Bone marrow (tissue), 2 donors: ENCODE results near the gene FADS2.
A peak's percentile ranks its signal among the peaks of the same experiment; 100 is the strongest.
"Not testable (repeated sequence)": the region's sequence is repeated elsewhere in the genome, so short reads cannot be mapped to it uniquely, and the experiment has no call there.

Source experiments
- DNase-seq, 2 donors: peaks; one replicate each; lab custom pipeline; 2025; lab: John Stamatoyannopoulos, UW

FADS2 gene

DNA sequence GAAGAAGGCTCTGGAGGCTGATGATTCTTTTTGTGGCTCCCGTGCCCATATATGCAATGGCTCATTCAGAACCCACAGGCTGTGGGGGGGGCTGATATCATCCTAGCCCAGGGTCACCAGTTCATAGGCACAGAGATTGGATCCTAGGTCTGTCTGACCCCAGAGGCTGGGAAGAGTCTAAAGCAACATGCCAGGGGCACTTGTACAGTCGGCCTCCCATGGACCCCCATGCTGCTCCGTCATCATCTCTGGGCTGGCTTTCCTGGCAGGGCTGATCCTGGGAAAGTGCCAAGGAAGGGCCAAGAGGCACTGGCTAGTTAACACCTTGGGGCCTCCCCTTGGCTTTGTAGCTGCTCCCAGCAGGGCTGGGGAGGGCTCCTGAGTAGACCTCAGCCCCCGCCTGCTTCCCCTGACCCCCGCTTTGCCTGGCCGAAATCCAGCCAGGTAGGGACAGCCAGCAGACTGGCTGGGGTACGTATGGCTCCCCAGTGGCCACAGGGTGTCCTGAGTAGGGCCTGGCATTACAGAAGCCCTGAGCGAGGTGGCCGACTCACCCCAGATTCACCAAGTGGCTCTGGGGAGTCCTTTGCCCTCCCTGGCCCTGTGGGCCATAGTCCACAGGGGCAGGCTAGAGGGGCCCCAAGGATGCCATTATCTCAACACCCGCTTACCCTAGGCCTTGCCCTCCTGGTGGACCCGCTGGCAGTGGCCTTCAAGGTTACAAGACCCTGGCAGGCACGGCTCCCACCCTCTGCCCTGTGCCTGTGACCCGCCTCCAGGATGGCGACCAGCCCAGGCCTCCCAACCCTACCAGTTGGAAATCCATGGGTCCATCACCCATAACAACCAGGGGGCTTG is 40.7 kb downstream of the FADS2 start:
- no peak for DNase-seq

GRCh38 chr11:61869429-61869707 is 41.3 kb downstream of the FADS2 start:
- DNase-seq, result no peak

DNA sequence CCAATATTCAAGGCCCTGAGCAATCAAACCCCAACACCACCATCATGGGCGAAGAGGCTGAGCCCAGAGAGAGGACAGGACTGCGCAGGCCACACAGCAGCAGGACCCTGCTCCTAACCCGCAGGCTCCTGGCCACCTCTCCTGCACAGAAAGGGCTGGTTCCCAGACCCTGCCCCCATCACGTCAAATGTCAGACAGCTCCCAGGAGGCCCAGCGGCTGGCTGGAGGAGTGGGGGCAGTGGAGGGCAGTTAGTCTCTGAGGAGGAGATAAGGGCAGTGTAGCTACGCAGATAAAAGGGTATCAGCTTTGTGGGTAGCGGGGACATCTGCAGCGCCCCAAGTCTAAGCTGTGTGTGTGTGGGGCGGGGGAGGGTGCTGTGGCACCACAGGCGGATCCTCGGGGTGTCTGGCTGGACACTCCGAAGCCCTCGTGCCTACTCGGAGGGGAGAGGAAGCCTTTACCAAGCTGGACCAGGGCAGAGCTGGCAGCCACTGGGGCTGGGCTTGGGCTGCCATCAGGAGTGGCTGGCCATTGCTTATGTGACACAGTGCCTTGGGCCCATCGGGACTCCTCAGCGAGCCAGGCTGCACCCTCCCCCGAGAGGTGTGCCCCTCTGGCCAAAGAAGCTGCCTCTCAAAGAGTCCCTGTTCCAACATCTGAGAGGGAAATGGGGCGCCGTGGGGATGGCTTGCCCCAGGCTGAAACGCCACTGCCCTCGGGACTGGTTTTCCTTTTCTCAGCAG is 41.8 kb downstream of the FADS2 start:
- no peak for DNase-seq

GRCh38 chr11:61870541-61871031 is 42.5 kb downstream of the FADS2 start:
- DNase-seq, result no peak

GRCh38 chr11:61871158-61871597 is 43.1 kb downstream of the FADS2 start:
- DNase-seq, result peak; percentile 26 to 47

DNA sequence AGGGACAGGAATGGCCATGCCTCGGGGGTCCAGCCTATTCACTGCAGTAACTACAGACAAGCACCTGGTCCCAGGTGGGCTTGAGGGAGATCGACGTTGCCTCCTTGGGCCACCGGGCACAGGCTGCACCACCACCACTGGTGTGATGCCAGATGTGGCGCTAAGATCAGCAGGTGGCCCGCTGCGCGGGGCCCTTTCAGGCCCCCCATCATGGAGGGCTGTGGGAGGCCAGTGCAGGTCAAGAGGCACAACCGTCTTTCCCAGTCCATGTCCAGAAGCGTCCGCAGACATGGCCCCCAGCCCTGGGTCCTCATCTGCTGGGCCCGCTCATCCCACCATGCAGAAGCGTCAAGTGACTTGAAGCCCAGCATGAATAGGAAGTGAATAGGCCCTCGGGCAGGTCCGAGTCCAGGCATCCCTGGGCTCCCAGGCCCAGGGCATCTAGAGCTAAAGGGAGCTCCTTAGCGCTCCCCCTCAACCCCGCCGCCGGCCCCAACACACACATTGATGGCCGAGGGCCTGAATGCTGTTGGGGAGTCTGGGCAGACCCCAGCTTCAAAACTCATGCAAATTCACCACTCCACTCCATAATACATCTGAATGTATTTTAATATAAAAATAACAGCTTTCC is 45.0 kb downstream of the FADS2 start:
- DNase-seq, result no peak

GRCh38 chr11:61873588-61874376 is 45.7 kb downstream of the FADS2 start:
- DNase-seq, result no peak

DNA sequence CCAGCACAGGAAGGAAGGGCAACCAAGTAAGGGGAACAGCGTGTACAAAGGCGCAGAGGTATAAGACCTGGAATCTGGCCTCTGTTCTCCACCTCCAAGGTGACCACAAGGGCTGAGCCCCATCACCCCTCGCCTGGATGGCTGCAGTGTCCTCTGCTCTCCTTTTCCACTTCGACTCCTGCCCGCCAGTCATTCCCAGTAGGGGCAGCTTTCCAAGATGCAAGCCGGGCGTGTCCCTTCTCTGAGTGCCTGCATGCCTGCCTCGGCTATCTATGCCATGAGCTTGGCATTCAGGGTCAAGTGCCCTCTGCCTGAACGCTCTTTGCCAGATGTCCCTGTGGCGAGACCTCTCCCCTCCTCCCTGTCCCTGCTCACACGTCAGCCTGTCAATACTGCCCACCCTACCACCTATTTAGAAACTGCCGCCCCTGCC is 46.3 kb downstream of the FADS2 start:
- no peak for DNase-seq

DNA sequence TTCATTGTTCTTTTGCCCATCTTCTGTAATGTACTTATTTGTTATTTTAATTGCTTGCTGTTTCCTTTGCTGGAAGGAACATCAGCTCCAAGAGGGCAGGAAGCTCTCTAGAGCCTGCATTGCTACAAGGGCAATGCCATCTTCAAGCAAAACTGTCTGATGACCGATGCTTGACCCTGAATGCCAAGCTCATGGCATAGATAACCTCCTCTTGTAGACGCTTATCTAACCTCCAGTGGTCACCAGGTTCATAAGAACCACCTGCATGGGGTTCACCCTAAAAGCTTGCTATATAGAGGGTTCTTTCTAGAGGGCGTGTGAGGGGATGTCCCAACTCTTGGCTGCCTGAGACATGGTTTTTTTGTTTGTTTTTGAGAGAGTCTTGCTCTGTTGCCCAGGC is 46.8 kb downstream of the FADS2 start:
- DNase-seq, result no peak

- DNase-seq, result no peak
Observed at GRCh38 chr11:61875698-61876097, 47.6 kb downstream of the FADS2 start.

- no peak for DNase-seq
Observed at GRCh38 chr11:61879152-61879551, 51.1 kb downstream of the FADS2 start.

DNA sequence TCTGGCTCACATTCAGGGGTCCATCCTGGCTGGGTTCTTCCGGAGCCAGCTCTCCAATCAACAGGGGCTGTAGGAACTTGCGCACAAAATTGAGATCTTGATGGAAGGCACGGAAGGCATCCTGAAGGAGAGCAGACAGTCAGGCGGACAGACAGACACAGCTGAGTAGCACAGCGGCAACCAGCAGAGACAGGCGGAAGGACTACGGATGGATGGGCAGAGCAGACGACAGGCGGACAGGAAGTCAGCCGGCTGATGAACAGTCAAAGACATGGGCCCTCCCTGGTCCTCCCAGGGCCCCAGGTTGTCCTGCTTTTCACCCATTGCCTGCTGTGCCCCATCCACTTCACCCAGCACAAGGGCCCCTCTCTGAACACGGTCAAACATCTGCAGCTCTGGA is 51.9 kb downstream of the FADS2 start:
- no peak for DNase-seq

DNA sequence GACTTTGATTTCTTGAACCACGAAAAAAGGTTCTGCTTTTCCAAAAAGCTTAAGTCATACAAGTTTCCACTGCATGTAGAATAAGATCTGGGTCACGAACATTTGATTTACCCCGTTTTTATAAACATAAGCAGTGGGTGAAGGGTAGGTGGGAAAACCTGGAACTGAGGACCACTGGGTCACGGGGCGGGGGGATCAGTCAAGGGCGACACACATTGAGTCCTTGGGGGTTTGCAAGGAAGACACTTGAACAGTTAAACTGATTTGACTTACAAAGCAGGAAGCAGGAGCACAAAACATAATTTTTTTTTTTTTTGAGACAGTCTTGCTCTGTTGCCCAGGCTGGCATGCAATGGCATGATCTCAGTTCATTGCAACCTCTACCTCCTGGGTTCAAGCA is 52.4 kb downstream of the FADS2 start:
- no peak for DNase-seq

DNA sequence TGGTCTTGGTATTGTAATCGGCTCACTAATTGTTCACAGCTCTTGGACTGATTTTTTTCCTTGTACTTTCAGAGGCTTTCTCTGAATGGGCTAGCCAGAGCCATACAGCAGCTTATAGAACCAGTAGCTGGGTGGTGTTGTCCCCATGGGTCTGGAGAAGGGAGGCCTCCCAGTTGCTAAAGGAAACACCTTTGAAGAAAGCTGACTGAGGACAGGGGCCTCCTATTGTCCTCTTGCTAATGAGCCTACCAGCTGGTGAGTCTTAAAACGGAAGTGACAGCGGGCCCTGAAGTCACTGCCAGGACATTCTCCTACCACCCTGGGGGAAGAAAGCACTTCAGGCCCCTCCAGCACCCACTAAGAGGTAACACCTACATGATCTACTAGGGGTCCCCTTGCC is 53.3 kb downstream of the FADS2 start:
- DNase-seq, result no peak

DNA sequence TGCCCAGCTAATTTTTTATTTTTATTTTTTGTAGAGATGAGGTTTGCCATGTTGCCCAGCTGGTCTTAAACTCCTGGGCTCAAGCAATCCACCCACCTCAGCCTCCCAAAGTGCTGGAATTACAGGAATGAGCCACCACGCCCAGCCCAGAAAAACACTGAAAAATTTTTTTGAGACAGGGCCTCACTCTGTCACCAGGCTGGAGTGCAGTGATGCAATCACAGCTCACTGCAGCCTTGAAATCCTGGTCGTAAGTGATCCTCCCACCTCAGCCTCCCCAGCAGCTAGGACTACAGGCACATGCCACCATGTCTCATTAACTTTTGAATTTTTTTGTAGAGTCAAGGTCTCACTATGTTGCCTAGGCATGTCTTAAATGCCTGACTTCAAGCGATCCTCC is 54.2 kb downstream of the FADS2 start:
- not testable (repeated sequence) for DNase-seq

DNA sequence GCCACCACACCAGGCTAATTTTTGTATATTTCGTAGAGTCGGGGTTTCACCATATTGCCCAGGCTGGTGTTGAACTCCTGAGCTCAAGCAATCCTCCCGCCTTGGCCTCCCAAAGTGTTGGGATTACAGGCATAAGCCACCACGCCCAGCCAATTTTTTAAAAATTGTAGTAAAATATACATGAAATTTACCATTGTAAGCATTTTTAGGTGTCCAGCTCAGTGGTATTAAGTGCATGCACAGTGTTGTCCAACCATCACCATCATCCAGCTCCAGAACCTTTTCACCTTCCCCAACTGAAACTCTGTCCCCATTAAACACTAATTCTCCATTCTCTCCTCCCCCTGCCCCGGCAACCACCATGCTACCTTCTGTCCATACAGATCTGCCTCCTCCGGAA is 54.8 kb downstream of the FADS2 start:
- no peak for DNase-seq

GRCh38 chr11:61883327-61883726 is 55.2 kb downstream of the FADS2 start:
- DNase-seq, result no peak

DNA sequence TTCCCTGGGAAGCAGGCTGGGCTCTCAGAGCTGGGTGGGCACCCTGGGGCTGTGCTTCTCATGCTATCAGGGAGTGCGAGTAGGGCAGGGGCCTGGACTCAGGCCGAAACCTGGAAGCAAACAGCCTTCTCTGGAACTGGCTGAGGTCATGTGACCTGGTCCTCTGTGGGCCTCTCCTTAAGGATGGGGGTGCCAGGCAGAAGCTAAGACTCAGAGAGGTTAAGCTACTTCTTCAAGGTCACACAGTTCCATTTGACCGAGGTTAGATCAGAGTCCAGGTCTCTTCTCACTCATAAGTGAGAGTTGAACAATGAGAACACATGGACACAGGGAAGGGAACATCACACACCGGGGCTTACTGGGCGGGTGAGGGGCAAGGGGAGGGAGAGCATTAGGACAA is 55.8 kb downstream of the FADS2 start:
- no peak for DNase-seq

DNA sequence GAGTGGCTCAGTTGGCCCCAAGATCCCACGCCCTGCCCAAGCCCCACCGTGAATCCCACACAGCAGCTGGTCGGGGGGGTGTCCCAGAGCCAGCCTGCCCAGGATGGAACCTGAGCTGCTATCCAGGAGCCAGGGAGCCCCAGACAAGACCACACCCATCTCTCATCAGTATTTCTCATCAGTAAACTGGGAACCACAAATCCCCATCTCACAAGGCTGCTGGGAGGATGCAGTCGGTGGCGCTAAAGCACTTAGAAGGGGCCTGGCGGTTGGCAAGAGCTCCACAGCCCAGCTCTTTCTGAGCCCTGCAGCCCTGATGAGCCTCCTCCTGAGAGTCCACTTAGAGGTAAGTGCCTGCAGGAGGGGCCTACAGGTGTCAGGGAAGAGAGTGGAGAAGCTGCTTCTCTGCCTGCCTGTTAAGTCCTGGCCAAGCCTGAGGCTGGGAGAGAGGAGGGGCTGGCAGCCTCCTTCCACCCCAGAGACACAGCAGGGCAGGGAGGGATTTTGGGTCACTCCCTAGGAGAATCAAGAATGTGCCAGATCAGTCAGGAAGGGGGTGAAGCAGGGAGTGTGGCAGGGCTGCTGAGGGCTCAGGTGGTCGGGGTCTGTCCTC is 57.2 kb downstream of the FADS2 start:
- DNase-seq, result no peak

DNA sequence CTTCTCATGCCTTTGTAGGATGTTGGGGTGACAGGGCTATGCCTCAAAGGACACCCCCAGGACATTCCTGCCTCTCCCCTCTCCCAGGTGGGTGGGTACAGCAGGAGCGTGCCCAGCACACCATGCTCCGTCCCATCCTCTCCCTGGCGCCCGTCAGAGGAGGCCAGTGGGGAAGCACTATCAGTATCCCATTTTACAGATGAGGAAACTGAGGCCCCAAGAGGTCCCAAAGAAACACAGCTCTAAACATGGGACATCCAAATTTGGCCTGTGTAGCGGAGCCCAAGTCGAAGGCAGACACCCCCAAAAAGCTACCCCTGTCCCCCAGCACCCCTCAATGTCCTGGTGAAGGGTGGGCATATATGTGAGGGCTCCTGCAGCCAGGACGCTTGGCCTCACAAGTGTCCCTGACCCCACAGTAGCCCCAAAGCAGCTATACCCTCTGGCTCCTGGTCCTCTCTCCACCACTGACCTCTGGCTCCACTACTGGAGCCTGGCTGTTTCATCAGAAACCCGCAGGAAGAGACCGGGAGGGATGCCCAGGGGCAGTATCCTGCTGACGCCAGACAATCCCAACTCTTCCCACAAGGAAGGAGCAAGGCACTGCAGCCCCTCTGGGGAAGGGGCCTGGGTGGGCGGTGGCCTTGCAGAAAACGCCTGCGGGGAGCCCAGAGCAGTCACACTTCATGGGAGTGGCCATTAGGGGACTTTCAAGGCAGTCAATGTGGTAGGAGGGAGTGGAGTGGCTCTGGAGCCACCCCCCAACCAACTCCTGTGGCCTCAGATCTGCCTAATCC is 57.9 kb downstream of the FADS2 start:
- no peak for DNase-seq

- no peak for DNase-seq
Observed at GRCh38 chr11:61886643-61887042, 58.5 kb downstream of the FADS2 start.
